ENCODE measurements around the gene RNF112.

Gene RNF112

DNA sequence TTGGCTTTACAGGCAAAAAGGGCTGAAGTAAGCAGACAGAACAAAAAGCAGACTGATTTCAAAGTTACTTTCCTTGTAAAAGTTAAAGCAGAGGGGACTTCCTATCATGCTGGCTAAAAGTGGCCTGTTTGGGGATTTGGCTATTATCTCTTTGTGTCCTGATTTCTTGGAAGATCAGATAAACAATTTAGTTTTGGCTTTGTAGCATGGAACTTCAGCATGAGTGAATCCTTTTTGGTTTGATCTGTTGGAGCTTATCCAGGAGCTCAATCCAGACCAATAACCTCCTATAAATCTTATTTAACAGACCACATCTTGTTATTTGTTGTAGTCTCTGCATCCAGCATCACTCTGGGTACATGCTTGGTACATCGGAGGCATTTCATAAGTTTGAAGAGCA lies 8.9 kb upstream of the RNF112 start:
- DNase-seq (ENCODE audit: low read depth), result no peak
- TF ChIP-seq CTCF (conservative IDR thresholded peaks at IDR 0.05; ENCODE audit: low read length), result no peak
- no peak overlapping the region for H3K4me3 ChIP-seq (ENCODE audit: low read length)

DNA sequence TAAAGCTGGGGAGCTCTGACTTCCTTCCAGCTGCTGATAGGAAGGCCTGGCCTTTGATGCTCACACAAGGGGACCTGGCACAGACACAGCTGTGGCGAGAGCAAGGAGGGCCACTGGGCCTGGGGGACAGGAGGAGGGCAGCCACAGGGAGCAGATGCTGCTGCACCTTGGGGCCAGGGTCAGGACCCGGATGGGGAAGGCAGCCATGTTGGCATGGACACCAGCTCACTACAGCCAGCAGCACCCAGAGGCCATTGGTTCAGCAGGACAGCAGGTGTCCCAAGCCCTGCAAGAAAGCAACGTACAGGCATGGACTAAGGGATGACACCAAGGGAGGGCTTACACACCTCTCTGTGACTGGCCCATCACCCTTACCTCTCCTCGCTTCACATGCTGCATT lies 8.0 kb upstream of the RNF112 start:
- H3K4me3 ChIP-seq (ENCODE audit: low read length), result no peak overlapping the region
- DNase-seq (ENCODE audit: low read depth), result no peak
- no peak for TF ChIP-seq CTCF (conservative IDR thresholded peaks at IDR 0.05; ENCODE audit: low read length)

GRCh38 chr17:19404264-19404663 lies 6.8 kb upstream of the RNF112 start:
- H3K4me3 ChIP-seq (ENCODE audit: low read length), result no peak overlapping the region
- no peak for DNase-seq (ENCODE audit: low read depth)
- TF ChIP-seq CTCF (conservative IDR thresholded peaks at IDR 0.05; ENCODE audit: low read length), result no peak

- TF ChIP-seq CTCF (conservative IDR thresholded peaks at IDR 0.05; ENCODE audit: low read length), result no peak
- H3K4me3 ChIP-seq (ENCODE audit: low read length), result no peak overlapping the region
- no peak for DNase-seq (ENCODE audit: low read depth)
Observed at GRCh38 chr17:19405114-19405513, 5.9 kb upstream of the RNF112 start.

DNA sequence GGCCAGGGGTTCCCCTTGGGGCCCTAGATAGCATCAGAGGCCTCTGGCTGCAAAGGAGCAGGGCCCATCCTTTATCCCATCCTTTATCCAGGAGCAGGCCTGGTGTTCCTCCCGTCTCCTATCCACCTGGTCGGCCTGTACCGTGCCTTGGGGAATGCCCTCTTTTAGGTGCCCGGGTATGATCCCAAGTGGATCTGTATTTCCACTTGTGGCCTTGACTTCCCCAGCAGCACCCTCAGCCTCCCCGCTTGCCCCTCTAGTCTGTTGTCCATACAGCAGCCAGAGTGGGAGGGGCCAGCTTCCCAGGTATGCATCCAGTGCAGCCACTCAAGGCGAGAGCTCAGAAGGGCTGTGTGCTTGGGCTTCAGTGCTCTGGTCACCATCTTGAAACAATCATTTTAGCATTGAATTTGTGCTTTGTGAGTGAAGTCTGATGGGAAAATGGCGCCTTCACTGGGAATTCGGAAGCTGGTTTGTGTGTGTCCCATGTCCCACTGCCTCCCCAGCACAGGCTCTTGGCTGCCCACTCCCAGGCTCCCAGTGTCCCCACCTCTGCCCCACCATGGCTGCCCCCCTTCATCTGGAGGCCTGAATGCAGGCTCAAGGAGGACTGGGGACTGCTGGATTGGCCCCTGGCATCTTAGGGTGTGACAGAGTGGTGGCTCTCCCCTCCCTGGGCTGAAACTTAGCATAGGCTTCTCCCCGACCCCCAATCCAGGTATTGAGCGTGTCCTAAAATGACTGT lies 3.3 kb upstream of the RNF112 start:
- DNase-seq (ENCODE audit: low read depth), result no peak
- H3K4me3 ChIP-seq (ENCODE audit: low read length), result no peak overlapping the region
- no peak for TF ChIP-seq CTCF (conservative IDR thresholded peaks at IDR 0.05; ENCODE audit: low read length)

- no peak for DNase-seq (ENCODE audit: low read depth)
- no peak overlapping the region for H3K4me3 ChIP-seq (ENCODE audit: low read length)
- no peak for TF ChIP-seq CTCF (conservative IDR thresholded peaks at IDR 0.05; ENCODE audit: low read length)
Observed at GRCh38 chr17:19408346-19408710, 2.7 kb upstream of the RNF112 start.

DNA sequence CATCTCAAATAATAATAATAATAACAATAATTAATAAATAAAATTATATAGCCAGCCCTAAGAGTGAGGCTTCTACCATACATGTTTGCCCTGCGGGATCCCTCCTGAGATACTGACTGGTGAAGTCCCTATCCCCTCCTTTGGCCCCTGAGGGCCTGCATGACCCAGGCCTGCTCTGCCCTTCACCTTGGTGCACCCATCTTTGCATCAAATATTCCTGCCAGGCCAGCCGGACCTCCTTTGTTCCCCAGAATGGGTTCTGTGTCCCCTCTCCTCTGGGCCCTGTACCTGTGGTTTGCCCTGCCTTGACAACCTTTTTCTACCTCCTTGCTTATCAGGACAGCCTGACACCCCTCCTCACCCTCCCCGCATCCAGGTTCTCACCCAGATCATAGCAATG lies 2.0 kb upstream of the RNF112 start:
- TF ChIP-seq CTCF (conservative IDR thresholded peaks at IDR 0.05; ENCODE audit: low read length), result no peak
- no peak overlapping the region for H3K4me3 ChIP-seq (ENCODE audit: low read length)
- DNase-seq (ENCODE audit: low read depth), result no peak

All from AG10803 (cell line).